K562 (cell line): ENCODE results near the gene CYP11A1. TPM values are rescaled to one million over a fixed set of nuclear protein-coding genes. Genes with fewer than 3 reads are reported as not detected.
A peak's percentile ranks its signal among the peaks of the same experiment; 100 is the strongest.

Experiments
- ATF6 ChIP-seq: sonication (generic); formaldehyde crosslinking; IDR thresholded peaks from 2 replicates; pipeline ENCODE4 v1.4.0; 2020; ENCODE audit warnings: mild to moderate bottlenecking, missing genetic modification reagents
- CREB3 ChIP-seq: fragments of 450-650 bp; conservative IDR thresholded peaks from 2 replicates; pipeline ENCODE4 v1.6.1; 2016; ENCODE audit warnings: missing genetic modification characterization, low read depth, mild to moderate bottlenecking, missing compliant biosample characterization, moderate library complexity
- CREB5 ChIP-seq: fragments of 250-450 bp; sonication (Bioruptor Pico); IDR thresholded peaks from 2 replicates; pipeline ENCODE4 v1.5.0; 2020; ENCODE audit warnings: mild to moderate bottlenecking
- EZH2 ChIP-seq: IDR thresholded peaks from 2 replicates; pipeline ENCODE4 v1.6.1; 2012; ENCODE audit warnings: low read depth, mild to moderate bottlenecking, inconsistent platforms, low read length, borderline replicate concordance
- FOXJ2 ChIP-seq: fragments of 200-800 bp; sonication (Bioruptor generic); IDR thresholded peaks from 2 replicates; pipeline ENCODE4 v1.6.1; 2016; ENCODE audit warnings: missing genetic modification characterization, missing compliant biosample characterization
- FOXK1 ChIP-seq: sonication (generic); formaldehyde crosslinking; IDR thresholded peaks from 2 replicates; pipeline ENCODE4 v1.8.0; 2022; ENCODE audit warnings: missing genetic modification reagents, mild to moderate bottlenecking, borderline replicate concordance
- GATAD2B ChIP-seq: fragments of 450-650 bp; IDR thresholded peaks from 2 replicates; pipeline ENCODE4 v1.6.1; 2017; ENCODE audit warnings: mild to moderate bottlenecking, borderline replicate concordance
- HNRNPH1 ChIP-seq: fragments of 200-400 bp; formaldehyde crosslinking; optimal IDR thresholded peaks from 2 replicates; pipeline ENCODE3; 2017; ENCODE audit warnings: low read depth, mild to moderate bottlenecking, low read length, moderate library complexity
- HNRNPUL1 ChIP-seq: fragments of 200-400 bp; formaldehyde crosslinking; IDR thresholded peaks from 2 replicates; pipeline ENCODE4 v1.6.1; 2017; ENCODE audit warnings: low read length
- JUNB ChIP-seq: fragments of 450-650 bp; formaldehyde crosslinking; conservative IDR thresholded peaks from 2 replicates; pipeline ENCODE4 v1.4.0; 2020; ENCODE audit warnings: mild to moderate bottlenecking
- MTF1 ChIP-seq: fragments of 250-450 bp; sonication (Bioruptor Pico); IDR thresholded peaks from 2 replicates; pipeline ENCODE4 v1.9.0; 2021; ENCODE audit warnings: moderate library complexity, mild to moderate bottlenecking, inconsistent platforms, borderline replicate concordance
- PATZ1 ChIP-seq: fragments of 250-450 bp; sonication (Bioruptor Pico); IDR thresholded peaks from 2 replicates; pipeline ENCODE4 v1.5.0; 2020; ENCODE audit warnings: mild to moderate bottlenecking, borderline replicate concordance
- PRMT5 ChIP-seq: sonication (generic); formaldehyde crosslinking; IDR thresholded peaks from 2 replicates; pipeline ENCODE4 v1.5.0; 2020; ENCODE audit warnings: missing genetic modification reagents
- RNF2 ChIP-seq: sonication (generic); IDR thresholded peaks from 2 replicates; pipeline ENCODE4 v1.6.1; 2016
- TBP ChIP-seq: optimal IDR thresholded peaks from 2 replicates; pipeline ENCODE3; 2011; ENCODE audit warnings: low read depth, low read length, improper control_type of control experiment
- TEAD2 ChIP-seq: fragments of 450-650 bp; IDR thresholded peaks from 2 replicates; pipeline ENCODE4 v1.6.1; 2016; ENCODE audit warnings: missing genetic modification characterization, control low read depth, missing compliant biosample characterization
- USF2 ChIP-seq: sonication (generic); formaldehyde crosslinking; IDR thresholded peaks from 2 replicates; pipeline ENCODE4 v1.5.0; 2020; ENCODE audit warnings: missing genetic modification reagents
- ZBTB17 ChIP-seq: fragments of 450-650 bp; formaldehyde crosslinking; IDR thresholded peaks from 2 replicates; pipeline ENCODE4 v1.4.0; 2020; ENCODE audit warnings: mild to moderate bottlenecking
- ZBTB8A ChIP-seq: fragments of 450-650 bp; IDR thresholded peaks from 2 replicates; pipeline ENCODE4 v1.6.1; 2018; ENCODE audit warnings: mild to moderate bottlenecking, moderate library complexity; ENCODE audit not compliant: partially characterized antibody
- ZBTB9 ChIP-seq: fragments of 450-650 bp; formaldehyde crosslinking; IDR thresholded peaks from 2 replicates; pipeline ENCODE4 v1.4.0; 2020; ENCODE audit warnings: mild to moderate bottlenecking, moderate library complexity
- ZNF311 ChIP-seq: fragments of 250-450 bp; sonication (Bioruptor Pico); IDR thresholded peaks from 2 replicates; pipeline ENCODE4 v1.4.0; 2020; ENCODE audit warnings: mild to moderate bottlenecking, moderate library complexity
- polyA plus RNA-seq, 8 experiments: library from polyadenylated mRNA; depleted of rRNA in 4 of 8; stranded (reverse) in 5 of 8; unstranded in 3 of 8; fragments of >200 nt; fragmentation: Nextera tagmentation in 2 of 8; fragmentation: Illumina TruSeq in 1 of 8; extraction: Ambion mirVana in 2 of 8; extraction: Trizol in 1 of 8; gene quantifications; 2 replicates each; pipeline versions ENCODE4 v1.2.1 to v1.2.3, GENCODE V29; 2011 to 2014; ENCODE audit warnings: inconsistent platforms in 1 of 8, missing spikeins in 1 of 8
- total RNA-seq, 7 experiments: library from RNA; depleted of rRNA in 6 of 7; stranded (reverse); fragments of >200 nt in 6 of 7; fragmentation: Illumina TruSeq in 2 of 7; extraction: Trizol in 2 of 7; gene quantifications; 2 replicates each; pipeline versions ENCODE4 v1.2.1 to v1.2.3, GENCODE V29; 2011 to 2021; ENCODE audit warnings: low replicate concordance in 1 of 7

CYP11A1 gene
- total and polyA plus RNA-seq, 9 of the 15 experiments (the other 6 are each of a cell fraction or from before 2014, with no cell fraction given) = 0.06 to 0.24 (median 0.10) TPM; not detected in 4

- TF ChIP-seq PATZ1 (CRISPR knock-in tag) (0 out of 2 replicates have a peak, but pooled peaks have one; percentile 31), JUNB (CRISPR knock-in tag) (no peak), TBP (no peak), USF2 (CRISPR knock-in tag) (no peak), ZNF311 (peak; percentile 37; the same call in 1 of the 2 replicates), MTF1 (CRISPR knock-in tag) (peak; percentile 23; the same call in 1 of the 2 replicates), TEAD2 (0 out of 2 replicates have a peak, but pooled peaks have one; percentile 37), RNF2 (no peak), ZBTB17 (CRISPR knock-in tag) (no peak), CREB3 (tag) (peak; percentile 78), HNRNPUL1 (no peak), FOXK1 (CRISPR knock-in tag) (no peak), FOXJ2 (tag) (no peak), PRMT5 (CRISPR knock-in tag) (no peak), ZBTB9 (CRISPR knock-in tag) (0 out of 2 replicates have a peak, but pooled peaks have one; percentile 18), CREB5 (CRISPR knock-in tag) (no peak), ZBTB8A (no peak), GATAD2B (no peak), ATF6 (CRISPR knock-in tag) (no peak), HNRNPH1 (no peak), EZH2 (no peak)
Measured at GRCh38 chr15:74392902-74393301, 25.5 kb upstream of the CYP11A1 start (continued).
